B cell (primary cell): ENCODE results near the gene MRPL28.

Experiments used
- EZH2 ChIP-seq: IDR thresholded peaks from 2 replicates; pipeline ENCODE4 v1.6.1; 2012; ENCODE audit warnings: borderline replicate concordance, low read depth, mild to moderate bottlenecking, moderate library complexity, low read length; ENCODE audit not compliant: insufficient read depth, poor library complexity, severe bottlenecking
- TF ChIP-seq, protein P1 (sequence below): fragments of 200-600 bp; IDR thresholded peaks from one replicate; pipeline ENCODE4 v1.8.0; 2022; ENCODE audit warnings: antibody characterized with exemption, mild to moderate bottlenecking

DNA sequence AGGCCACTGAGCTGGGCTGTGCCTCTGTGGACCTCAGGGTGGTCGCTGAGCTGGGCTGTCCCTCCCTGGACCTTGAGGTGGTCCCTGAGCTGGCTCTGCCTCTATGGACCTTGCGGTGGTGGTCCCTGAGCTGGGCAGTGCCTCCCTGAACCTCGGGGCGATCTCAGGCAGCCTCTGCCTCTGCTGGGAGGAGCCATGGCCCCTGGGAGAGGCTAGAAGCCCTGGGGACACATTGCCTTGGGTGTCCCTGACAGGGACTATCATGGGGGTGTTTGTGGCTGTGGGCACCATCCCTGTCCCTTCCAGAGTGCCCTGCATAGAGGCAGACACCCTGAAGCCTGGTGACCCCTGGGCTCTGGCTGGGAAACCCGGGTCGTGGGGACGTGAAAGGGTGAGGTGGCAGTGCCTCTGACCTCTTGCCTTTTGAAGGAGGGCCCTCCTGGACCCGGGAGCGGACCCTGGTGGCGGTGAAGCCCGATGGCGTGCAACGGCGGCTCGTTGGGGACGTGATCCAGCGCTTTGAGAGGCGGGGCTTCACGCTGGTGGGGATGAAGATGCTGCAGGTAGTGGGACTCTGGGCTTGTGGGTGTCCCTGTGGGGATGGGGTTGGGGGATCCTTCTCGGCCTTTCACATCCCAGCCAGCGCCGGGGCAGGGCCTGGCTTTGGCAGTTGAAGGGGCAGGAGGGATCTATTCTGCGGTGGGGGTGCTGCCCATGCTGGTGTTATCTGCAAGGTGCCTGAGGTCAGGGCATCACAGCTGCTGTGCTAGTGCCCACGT lies 28.4 kb upstream of the MRPL28 start:
- TF ChIP-seq, protein P1, sequence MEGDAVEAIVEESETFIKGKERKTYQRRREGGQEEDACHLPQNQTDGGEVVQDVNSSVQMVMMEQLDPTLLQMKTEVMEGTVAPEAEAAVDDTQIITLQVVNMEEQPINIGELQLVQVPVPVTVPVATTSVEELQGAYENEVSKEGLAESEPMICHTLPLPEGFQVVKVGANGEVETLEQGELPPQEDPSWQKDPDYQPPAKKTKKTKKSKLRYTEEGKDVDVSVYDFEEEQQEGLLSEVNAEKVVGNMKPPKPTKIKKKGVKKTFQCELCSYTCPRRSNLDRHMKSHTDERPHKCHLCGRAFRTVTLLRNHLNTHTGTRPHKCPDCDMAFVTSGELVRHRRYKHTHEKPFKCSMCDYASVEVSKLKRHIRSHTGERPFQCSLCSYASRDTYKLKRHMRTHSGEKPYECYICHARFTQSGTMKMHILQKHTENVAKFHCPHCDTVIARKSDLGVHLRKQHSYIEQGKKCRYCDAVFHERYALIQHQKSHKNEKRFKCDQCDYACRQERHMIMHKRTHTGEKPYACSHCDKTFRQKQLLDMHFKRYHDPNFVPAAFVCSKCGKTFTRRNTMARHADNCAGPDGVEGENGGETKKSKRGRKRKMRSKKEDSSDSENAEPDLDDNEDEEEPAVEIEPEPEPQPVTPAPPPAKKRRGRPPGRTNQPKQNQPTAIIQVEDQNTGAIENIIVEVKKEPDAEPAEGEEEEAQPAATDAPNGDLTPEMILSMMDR: no peak
- TF ChIP-seq EZH2: no peak
